ENCODE data around the gene PAK4. TPM values are rescaled to one million over a fixed set of nuclear protein-coding genes. Genes with fewer than 3 reads are reported as not detected.

The PAK4 gene
- total RNA-seq, 4 donors from 2014 or later, result 4.0 to 4.8 (median 4.6) TPM

- TF ChIP-seq CTCF (IDR thresholded peaks at IDR 0.05; ENCODE audit: low read depth), result no peak
These were observed 47.3 kb downstream of the PAK4 start for GRCh38 chr19:39172700-39173501.

GRCh38 chr19:39173502-39173991, 48.0 kb downstream of the PAK4 start:
- TF ChIP-seq CTCF (IDR thresholded peaks at IDR 0.05; ENCODE audit: low read depth), result no peak

GRCh38 chr19:39174142-39174541, 48.6 kb downstream of the PAK4 start:
- TF ChIP-seq CTCF (IDR thresholded peaks at IDR 0.05; ENCODE audit: low read depth), result no peak

- no peak for TF ChIP-seq CTCF (IDR thresholded peaks at IDR 0.05; ENCODE audit: low read depth)
These were observed 49.3 kb downstream of the PAK4 start for GRCh38 chr19:39174558-39175544.

- TF ChIP-seq CTCF (IDR thresholded peaks at IDR 0.05; ENCODE audit: low read depth), result no peak
These were observed 50.0 kb downstream of the PAK4 start for GRCh38 chr19:39175564-39175963.

- no peak for TF ChIP-seq CTCF (IDR thresholded peaks at IDR 0.05; ENCODE audit: low read depth)
These were observed 51.6 kb downstream of the PAK4 start for GRCh38 chr19:39177110-39177699.

Measured in subcutaneous adipose tissue (tissue), 4 donors.